Muscle of leg (tissue), 9 donors: ENCODE measurements around the gene CT45A5. TPM values are rescaled to one million over a fixed set of nuclear protein-coding genes. Genes with fewer than 3 reads are reported as not detected.

Experiments
- polyA plus RNA-seq, 8 donors: library from polyadenylated mRNA; unstranded; fragments of 120-200 nt; gene quantifications; one replicate each; pipeline versions ENCODE4 v1.2.1 to v1.2.3, GENCODE V29; 2013; ENCODE audit warnings: inconsistent platforms in 1 of 8, low replicate concordance in 1 of 8; ENCODE audit not compliant: insufficient read length in 8 of 8, insufficient read depth in 1 of 8
- total RNA-seq: library from RNA; stranded (reverse); fragments of 120-200 nt; gene quantifications from one replicate; pipeline ENCODE4 v1.2.4, GENCODE V29; 2013

Gene CT45A5
- total and polyA plus RNA-seq, 9 donors: 0.09 to 1.6 (median 0.29) TPM; not detected in 4

Other genes with a start within 250 kb of the CT45A5 start
- 0.13 TPM for gene CT45A1, start 71.9 kb downstream of the CT45A5 start, total RNA-seq
- under 1 TPM in 4 of 8 donors, not detected in 4; 0.14 to 0.36 (median 0.31) TPM for gene CT45A1, start 71.9 kb downstream of the CT45A5 start, polyA plus RNA-seq
- gene CT45A3, start 17.3 kb downstream of the CT45A5 start, total RNA-seq: not detected
- gene CT45A3, start 17.3 kb downstream of the CT45A5 start, polyA plus RNA-seq: under 1 TPM in 4 of 8 donors, not detected in 4; 0.18 to 0.38 (median 0.24) TPM
- not detected for gene CT45A6, start 17.3 kb upstream of the CT45A5 start, total RNA-seq
- under 1 TPM in 2 of 8 donors, not detected in 6; 0.57 to 0.78 TPM for gene CT45A6, start 17.3 kb upstream of the CT45A5 start, polyA plus RNA-seq
- not detected for gene CT45A2, start 34.5 kb upstream of the CT45A5 start, total RNA-seq
- under 1 TPM in 1 of 8 donors, not detected in 7; 0.17 TPM for gene CT45A2, start 34.5 kb upstream of the CT45A5 start, polyA plus RNA-seq
- gene CT45A7, start 51.8 kb upstream of the CT45A5 start, total RNA-seq: not detected
- gene CT45A7, start 51.8 kb upstream of the CT45A5 start, polyA plus RNA-seq: under 1 TPM in 2 of 8 donors, not detected in 6; 0.44 TPM
- gene CT45A8, start 69.0 kb upstream of the CT45A5 start, total RNA-seq: not detected
- not detected for gene CT45A8, start 69.0 kb upstream of the CT45A5 start, polyA plus RNA-seq
- not detected for gene CT45A9, start 86.3 kb upstream of the CT45A5 start, total RNA-seq
- gene CT45A9, start 86.3 kb upstream of the CT45A5 start, polyA plus RNA-seq: not detected
- gene CT45A10, start 107.9 kb upstream of the CT45A5 start, total RNA-seq: not detected
- gene CT45A10, start 107.9 kb upstream of the CT45A5 start, polyA plus RNA-seq: not detected
- gene SAGE1, start 108.2 kb upstream of the CT45A5 start, total RNA-seq: not detected
- not detected for gene SAGE1, start 108.2 kb upstream of the CT45A5 start, polyA plus RNA-seq
- 13.1 TPM for gene MMGT1, start 188.5 kb upstream of the CT45A5 start, total RNA-seq
- 10 to 100 TPM; 15.4 to 21.9 (median 16.7) TPM for gene MMGT1, start 188.5 kb upstream of the CT45A5 start, polyA plus RNA-seq
- gene SLC9A6, start 199.9 kb upstream of the CT45A5 start, total RNA-seq: 7.7 TPM
- gene SLC9A6, start 199.9 kb upstream of the CT45A5 start, polyA plus RNA-seq: 1 to 10 TPM; 6.6 to 8.9 (median 7.0) TPM